Endometrial microvascular endothelial cells (primary cell): ENCODE data around the gene BRPF1. TPM values are rescaled to one million over a fixed set of nuclear protein-coding genes. Genes with fewer than 3 reads are reported as not detected.

Experiments used
- in situ Hi-C: cut with HindIII; loops from 2 replicates; pipeline ENCODE4 v1.10.0; 2017; ENCODE audit warnings: low sequenced_read_pairs, low pct_unique_long_range_greater_than_20kb; ENCODE audit errors: inconsistent ontology term
- total RNA-seq: library from RNA; depleted of rRNA; stranded (reverse); fragments of >200 nt; gene quantifications from one replicate; pipeline ENCODE4 v1.2.3, GENCODE V29; 2015; ENCODE audit errors: inconsistent ontology term

BRPF1 gene
- total RNA-seq, 1 donor from 2014 or later = 16.2 TPM

DNA sequence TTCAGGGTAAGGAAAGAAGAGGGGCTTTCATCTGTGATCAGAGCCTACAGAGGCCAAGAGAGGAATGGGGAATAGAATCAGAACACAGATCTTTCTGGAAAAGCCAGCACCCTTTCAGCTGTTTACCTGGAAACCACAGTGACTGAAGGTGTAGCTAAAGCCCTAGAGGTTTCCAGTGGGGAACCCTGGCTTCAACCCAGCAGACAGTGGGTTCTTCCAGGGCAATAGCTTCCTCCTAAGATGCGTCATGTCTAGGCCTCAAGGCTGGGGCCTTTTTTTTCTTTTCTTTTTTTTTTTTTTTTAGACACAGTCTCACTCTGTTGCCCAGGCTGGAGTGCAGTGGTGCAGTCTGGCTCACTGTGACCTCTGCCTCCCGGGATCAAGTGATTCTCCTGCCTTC is 31.0 kb upstream of the BRPF1 start:
- in situ Hi-C loops = no loop called here

DNA sequence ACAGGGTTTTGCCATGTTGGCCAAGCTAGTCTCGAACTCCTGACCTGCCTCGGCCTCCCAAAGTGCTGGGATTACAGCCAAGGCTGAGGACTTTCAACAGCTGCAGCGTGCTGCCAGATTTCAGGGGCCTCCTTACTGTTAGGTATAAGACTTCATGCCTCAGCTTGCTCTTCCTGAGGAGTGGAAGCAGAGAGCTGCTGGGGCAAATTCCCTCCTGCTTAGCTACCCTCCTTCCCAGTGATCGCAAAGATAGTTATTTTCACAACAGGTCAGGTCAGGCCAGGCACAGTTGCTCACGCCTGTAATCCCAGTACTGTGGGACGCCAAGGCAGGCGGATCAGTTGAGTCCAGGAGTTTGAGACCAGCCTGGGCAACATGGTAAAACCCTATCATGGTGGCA is 30.5 kb upstream of the BRPF1 start:
- in situ Hi-C loops = no loop called here

DNA sequence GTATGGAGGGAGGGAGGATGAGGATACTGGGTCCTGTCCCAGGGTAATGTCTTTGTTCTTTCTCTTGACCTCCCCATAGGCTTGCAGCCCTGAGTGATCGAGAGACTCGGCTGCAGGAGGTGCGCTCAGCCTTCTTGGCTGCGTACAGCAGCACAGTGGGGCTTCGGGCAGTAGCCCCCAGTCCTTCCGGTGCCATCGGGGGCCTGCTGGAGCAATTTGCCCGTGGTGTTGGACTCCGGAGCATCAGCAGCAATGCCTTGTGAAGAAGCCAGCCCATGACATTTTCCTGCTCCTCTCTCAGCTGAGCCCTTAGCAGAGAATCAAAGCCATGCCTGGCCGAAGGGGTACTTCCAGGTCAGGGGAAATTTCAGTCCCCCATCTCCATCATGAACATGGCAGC is 29.8 kb upstream of the BRPF1 start:
- in situ Hi-C loops = no loop called here

DNA sequence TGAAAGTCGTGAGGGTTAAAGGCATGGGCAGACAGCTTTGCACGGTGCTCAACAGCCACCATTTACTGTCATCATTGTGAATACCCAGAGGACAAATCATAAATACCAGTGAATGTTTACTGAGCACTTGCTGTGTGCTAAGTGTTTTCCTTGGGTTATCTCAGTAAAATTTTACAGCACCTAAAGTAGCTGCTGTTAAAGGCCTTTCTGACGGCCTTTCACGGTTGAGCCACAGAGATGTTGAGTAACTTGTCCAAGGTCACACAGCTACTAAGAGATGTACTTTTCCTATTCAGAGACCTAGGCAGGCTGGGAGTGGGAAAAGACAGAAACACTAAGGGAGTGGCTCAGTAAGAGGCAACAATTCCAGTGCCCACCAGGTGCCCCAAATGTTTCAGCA is 28.3 kb upstream of the BRPF1 start:
- in situ Hi-C loops = no loop called here

DNA sequence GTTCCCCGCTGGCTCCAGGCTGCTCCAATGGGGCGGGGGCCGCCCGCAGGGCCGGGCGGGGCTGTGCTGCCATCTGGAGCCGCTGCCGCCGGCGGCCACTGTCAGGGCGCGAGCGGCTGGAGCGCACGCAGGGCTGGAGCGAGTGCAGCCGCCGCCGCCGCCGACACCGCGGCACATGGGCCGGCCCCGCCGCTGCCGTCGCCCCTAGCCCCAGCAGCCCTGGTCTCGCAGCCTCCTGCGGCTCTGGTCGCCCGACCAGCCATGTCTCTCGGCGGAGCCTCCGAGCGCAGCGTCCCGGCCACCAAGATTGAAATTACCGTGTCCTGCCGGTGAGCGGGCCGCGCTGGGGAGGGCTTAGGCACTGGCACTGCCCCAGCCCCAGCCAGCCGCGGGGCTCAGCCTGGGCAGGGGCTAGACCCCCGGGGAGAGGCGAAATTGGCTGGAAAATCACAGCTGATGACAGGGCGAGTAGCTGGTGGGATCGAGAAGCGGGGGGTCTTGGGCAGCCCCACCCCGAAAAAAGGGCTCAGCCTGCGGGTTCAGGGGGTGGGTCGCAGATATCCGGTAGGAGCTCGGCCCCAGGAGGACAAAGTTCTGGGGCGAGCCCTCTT is 27.7 kb upstream of the BRPF1 start, which contains the start of gene CPNE9:
Gene CPNE9, plus strand, starts transcription at position 98 of the 611 bp plus-strand sequence. Its CDS starts 164 bp downstream, at position 262.
- in situ Hi-C loops = no loop called here

DNA sequence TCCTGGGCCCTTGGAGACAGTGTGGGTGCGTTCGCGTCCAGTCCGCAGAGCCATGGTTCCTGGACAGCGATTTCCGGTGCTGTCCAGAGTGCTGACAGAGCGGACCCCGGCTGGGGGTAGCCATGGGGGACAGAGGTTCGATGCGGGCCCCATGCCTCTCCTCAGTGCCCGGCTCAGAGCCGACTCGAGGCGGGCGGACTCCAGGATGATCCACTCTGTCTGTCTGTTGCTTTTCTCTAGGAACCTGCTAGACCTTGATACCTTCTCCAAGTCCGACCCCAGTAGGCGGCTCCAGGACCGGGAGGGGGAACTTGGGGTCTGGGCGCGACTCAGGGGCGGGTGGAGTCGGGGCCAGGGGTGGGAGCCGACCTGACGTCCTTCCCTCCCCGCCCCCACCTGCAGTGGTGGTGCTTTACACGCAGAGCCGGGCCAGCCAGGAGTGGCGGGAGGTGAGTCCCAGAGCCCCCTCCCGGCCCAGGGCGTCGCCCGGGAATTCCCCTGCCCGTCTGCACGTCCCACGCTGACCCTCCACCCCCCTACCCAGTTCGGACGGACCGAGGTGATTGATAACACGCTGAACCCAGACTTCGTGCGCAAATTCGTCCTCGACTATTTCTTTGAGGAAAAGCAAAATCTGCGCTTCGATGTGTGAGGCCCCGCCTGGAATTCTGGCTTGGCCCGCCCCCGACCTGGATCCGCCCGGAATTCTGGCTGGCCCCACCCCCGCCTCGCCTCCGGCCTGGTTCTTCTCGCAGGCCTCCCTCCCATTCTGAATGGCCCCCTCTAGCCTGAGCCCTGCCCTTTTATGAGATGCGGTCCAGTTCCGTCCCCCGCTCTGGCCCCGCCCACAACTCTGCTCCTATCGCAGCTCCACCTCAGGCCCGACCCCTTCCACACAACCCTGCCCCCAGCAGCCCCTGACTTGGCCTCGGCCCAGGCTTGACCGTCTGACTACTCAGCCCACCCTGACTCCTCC is 26.9 kb upstream of the BRPF1 start:
- in situ Hi-C loops = no loop called here

DNA sequence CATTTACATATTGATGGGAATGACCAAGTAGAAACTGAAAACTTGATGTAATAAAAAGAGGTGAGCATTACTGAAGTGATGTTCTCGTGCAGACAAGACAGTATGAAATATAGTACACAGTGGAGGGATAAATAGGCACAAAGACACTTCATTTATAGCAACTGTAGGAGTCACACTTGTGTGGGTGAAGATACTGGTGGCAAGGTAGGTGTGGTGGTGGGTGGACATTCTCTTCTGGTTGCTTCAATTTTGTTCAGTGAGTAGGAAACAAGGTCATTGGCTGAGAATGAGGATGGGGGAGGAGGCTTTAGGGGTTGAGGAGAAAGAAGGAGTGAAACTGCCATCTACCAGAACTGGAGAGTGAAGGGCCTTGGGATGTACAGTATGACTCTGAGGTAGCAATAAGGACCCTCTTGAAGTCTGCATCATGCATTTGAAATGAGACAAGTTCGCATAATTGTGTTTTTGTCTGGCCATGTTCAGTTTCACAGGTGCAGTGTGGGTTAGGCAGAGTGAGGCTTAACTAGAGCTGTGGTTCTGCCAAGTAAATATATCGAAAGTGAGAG is 21.3 kb upstream of the BRPF1 start:
- in situ Hi-C loops = no loop called here

DNA sequence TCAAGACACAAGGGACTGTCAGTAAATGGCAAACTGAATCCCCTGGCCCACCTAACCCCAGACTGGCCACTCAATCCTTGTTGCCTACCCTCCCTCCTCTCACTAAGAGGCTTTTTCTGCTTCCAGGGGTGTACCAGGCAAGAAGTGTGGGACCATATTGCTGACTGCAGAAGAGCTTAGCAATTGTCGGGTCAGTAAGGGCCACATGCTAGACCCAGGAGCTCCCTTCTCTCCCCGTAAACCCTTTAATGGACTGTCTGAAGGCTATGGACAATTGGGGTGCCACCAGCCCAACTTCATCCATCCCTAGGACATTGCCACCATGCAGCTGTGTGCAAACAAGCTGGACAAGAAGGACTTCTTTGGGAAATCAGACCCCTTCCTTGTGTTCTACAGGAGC is 19.1 kb upstream of the BRPF1 start:
- in situ Hi-C loops = no loop called here

DNA sequence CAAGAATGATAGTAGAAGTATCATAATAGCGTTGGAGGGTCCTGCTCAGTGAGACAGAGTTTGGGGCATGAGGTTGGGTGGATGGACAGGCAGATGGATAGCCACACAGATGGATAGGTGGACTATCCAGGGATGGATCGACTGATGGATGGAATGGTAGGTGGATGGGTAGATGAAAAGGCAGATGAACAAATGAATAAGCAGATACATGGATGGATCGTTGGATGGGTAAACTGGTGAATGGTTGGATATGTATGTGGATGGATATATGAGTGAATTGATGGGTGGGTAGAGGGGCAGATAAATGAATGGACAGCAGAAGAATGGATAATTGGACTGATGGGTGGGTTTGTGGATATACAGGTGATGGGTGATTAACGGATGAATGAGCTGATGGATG is 18.4 kb upstream of the BRPF1 start:
- in situ Hi-C loops = no loop called here

DNA sequence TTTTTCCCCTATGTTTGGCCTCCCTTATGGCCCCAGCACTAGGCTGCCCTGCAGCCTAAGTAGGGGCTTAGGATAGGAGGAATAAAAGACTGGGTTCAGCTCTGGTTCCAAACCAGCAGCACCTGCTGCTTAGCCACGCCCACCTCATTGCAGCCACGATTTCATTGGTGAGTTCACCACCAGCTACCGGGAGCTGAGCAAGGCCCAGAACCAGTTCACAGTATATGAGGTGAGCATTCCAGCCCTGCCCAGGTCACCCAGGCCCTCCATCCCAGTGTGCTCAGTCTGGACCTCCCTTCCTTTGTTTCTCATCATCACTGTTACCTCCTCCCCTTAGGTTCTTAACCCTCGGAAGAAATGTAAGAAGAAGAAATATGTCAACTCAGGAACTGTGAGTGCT is 16.4 kb upstream of the BRPF1 start:
- in situ Hi-C loops = no loop called here

DNA sequence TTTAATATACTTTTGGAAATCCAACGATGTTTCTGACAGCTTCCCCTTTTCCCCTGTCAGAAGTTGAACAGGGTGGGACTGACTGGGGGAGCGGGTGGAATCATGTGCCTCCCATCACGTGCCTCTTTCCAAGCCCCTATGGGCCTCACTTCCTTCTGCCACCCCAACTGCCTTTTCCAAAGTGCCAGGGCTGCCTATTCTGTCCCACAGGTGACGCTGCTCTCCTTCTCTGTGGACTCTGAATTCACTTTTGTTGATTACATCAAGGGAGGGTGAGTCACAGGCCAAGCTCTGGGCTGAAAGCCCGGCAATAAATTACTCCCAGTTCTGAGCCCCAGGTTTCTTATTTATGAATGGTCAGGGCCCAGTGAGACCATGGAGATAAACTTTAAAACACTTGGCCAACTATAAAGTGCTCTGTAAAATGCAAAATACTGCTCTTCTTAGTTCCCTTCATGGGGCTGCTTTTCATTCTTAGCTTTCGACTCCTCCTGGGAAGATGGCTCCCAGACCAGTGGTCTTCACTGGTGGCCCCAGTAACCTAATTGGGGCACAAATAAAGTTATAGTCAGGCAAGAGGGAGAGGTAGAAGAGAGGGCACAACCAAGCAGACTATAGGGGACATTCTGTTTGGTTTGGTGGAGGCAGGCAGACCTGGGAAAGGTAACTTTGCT is 15.6 kb upstream of the BRPF1 start:
- in situ Hi-C loops = no loop called here

DNA sequence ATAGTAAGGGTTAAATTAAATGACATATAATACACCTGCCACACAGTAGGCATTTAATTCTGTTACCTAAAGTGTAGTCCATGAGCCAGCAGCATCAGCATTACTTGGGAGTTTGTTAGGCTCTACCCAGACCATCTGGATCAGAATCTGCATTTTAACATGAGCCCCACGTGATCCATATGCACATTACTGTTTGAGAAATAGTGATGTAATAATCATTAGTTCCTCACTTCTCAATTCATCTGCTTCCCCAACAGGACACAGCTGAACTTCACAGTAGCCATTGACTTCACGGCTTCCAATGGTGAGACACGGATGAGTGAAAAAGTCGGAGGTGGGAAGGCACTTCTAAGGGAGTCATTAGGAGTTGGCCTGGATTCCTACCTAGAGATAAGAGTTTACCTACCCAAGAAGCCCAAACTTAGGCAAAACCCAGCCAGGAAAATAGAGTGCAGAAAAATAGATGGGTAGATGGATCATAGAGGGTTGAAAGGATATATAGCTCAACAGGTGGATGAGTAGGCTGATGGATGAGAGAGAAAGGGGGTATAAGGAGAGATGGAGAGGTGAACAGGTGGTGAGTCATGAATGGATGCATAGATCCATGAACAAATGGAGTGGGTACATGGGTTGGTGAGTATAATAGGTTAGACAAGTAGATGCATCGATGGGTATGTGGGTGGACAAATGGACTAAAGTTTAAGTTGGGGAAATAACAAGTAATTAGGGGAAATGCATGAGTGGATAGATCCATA is 14.6 kb upstream of the BRPF1 start:
- in situ Hi-C loops = no loop called here

DNA sequence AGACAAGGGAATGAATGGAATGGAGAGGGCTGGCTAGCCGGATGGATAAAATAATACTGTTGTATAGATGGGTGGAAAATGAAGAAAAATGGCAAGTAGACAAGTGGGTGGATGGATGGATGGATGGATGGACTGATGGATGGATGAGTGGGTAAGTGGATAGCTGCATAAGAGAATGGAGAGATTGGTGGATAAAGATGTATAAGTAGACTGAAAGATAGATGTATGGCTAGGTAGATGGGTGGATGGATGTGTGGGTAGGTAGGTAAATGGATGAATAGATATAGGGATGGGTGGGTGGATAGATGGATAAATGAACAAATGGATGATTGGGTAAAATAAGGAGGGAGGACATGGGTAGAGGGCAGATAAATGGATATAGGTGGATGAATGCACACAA is 14.0 kb upstream of the BRPF1 start:
- in situ Hi-C loops = no loop called here

DNA sequence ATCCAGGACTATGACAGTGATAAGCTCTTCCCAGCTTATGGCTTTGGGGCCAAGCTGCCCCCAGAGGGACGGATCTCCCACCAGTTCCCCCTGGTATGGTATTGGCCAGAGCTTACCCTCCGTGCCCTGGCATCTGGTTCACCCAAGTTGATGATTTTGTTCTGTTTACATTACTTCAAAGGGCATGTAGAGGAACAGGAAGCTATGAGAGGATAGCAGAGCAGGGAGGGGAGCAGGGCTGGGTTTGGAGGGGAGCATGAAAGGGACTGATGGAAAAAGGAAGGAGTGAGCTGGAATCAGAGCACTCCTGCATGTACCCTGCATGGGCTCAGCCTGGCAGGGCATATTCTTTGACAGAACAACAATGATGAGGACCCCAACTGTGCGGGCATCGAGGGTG is 13.4 kb upstream of the BRPF1 start:
- in situ Hi-C loops = no loop called here

DNA sequence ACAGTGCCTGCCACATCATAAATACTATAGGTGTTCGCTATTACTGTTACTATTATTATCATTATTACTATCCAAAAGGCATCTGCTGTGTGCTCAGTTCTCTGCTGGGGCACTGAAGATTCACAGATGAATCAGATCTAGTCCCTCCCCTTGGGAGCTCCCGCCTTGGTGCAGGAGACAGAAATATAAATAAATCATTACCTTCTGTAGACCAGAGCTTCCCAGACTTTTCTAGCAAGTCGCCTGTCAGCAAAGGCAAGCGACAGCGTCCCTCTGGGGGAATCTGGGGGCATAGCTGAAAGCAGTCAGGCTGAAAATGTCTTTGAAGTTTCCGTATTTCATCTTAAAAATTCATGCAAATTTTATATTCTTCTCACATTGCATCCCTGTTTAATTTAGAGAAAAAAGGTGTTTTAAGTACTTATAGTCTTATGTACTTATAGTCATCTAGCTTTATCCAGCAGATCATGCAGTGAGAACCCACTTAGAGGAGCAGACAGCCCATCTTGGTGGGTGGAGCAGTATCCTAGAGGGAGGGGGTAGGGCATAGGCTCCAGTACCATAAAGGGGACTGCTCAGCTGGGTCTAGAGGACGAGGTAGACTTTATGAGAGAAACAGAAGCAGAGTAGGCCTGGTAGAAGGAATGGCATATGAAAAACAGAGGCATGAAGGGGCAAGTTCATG is 10.4 kb upstream of the BRPF1 start:
- in situ Hi-C loops = no loop called here

DNA sequence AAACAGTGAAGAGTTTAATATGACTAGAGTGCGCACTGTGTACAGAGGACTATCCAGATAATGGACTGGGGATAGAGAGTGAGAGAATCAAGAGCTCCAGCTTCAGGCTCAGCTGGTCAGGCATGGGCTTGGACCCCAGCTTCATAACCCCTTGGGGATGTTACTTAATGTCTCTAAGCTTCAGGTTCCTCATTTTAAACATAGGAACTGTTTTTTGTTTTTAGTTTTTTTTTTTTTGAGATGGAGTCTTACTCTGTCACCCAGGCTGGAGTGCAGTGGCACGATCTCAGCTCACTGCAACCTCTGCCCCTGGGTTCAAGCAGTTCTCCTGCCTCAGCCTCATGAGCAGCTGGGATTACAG is 9.9 kb upstream of the BRPF1 start:
- in situ Hi-C loops = no loop called here

DNA sequence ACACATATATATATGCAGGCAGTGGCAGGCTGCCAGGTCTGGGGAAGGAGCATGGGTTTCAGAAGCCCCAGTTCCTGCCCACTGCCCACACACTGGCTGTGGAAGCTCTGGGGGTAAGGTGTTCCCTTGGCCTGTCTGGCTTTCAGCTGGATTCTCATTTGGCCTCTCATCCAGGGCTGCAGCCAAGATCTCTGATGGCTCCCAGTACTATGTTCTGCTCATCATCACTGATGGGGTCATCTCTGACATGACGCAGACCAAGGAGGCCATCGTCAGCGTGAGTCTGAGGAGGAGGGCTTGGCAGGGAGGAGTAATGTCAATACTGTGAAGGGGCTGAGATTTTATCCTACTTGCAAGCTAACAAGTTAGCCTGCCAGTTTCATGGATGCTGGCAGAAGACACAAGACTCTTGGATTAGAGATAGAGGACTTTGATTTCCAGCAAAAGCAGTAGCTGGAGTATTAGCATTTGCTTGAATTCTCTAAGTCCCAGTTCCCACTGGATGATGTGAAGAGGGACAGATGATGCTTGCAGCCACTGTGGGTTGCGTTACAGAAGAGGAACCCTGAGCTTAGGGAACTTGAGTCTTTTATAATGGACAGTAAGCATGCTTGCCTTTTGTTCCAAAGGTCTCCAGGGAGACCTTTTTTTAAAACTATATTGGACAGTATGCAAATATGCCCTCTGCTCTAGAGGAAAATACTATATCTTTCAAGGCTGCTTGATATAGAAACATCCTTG is 5.6 kb upstream of the BRPF1 start:
- in situ Hi-C loops = no loop called here
